Measurements from ENCODE around the gene PTK6.
"Not testable (repeated sequence)": the region's sequence is repeated elsewhere in the genome, so short reads cannot be mapped to it uniquely, and the experiment has no call there.

Gene PTK6

GRCh38 chr20:63483834-63484233, 53.3 kb downstream of the PTK6 start:
- Histone ChIP-seq H3K4me3 (replicated peaks; ENCODE audit: insufficient read depth, low read length) (no peak overlapping the region), H3K27ac (replicated peaks) (no peak overlapping the region), H3K27me3 (ENCODE audit: insufficient read depth, poor library complexity, severe bottlenecking) (peaks cover 31% of the 10 kb centered on the region)
- no peak for TF ChIP-seq CTCF (IDR thresholded peaks at IDR 0.05; ENCODE audit: insufficient read depth, low read length)
- TF ChIP-seq GABPA (IDR thresholded peaks at IDR 0.05; ENCODE audit: low read depth): no peak
- no peak for TF ChIP-seq SPI1 (IDR thresholded peaks at IDR 0.05; ENCODE audit: borderline replicate concordance, low read depth)
- TF ChIP-seq, protein P1, sequence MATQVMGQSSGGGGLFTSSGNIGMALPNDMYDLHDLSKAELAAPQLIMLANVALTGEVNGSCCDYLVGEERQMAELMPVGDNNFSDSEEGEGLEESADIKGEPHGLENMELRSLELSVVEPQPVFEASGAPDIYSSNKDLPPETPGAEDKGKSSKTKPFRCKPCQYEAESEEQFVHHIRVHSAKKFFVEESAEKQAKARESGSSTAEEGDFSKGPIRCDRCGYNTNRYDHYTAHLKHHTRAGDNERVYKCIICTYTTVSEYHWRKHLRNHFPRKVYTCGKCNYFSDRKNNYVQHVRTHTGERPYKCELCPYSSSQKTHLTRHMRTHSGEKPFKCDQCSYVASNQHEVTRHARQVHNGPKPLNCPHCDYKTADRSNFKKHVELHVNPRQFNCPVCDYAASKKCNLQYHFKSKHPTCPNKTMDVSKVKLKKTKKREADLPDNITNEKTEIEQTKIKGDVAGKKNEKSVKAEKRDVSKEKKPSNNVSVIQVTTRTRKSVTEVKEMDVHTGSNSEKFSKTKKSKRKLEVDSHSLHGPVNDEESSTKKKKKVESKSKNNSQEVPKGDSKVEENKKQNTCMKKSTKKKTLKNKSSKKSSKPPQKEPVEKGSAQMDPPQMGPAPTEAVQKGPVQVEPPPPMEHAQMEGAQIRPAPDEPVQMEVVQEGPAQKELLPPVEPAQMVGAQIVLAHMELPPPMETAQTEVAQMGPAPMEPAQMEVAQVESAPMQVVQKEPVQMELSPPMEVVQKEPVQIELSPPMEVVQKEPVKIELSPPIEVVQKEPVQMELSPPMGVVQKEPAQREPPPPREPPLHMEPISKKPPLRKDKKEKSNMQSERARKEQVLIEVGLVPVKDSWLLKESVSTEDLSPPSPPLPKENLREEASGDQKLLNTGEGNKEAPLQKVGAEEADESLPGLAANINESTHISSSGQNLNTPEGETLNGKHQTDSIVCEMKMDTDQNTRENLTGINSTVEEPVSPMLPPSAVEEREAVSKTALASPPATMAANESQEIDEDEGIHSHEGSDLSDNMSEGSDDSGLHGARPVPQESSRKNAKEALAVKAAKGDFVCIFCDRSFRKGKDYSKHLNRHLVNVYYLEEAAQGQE (IDR thresholded peaks at IDR 0.05; ENCODE audit: insufficient replicate concordance, low read depth): no peak
- no peak for TF ChIP-seq POLR2AphosphoS5 (IDR thresholded peaks at IDR 0.05; ENCODE audit: low read depth)
- no peak for DNase-seq (ENCODE audit: low read depth in 1 of 2, low spot score in 1 of 2)

DNA sequence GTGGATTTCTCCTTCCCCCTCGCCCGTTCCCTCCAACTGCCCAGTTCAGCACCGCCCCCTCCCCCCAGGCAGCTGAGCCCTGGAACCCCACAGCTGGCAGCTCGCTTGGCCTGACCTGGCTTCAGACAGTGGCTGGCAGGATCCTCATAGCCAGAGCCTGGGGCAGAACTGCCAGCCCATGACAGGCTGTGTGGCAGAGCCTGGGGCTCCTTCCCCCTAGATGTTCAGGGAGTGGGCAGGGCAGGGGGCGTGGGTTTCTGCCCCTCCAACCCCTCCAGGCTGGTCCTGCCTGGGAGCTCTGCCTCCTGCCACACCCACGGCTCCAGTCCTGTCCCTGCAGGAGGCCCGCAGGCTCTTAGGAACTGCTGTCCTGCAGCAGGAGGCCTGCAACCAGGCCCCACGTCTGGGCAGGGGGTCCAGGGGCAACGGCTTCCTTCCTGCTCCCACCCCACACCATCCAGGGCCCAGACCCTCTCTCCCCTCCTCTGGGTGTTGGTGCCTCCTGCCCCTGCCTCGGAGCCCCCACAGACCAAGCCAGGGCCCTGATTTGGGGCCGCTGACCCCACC, 55.1 kb downstream of the PTK6 start:
- TF ChIP-seq GABPA (IDR thresholded peaks at IDR 0.05; ENCODE audit: low read depth) (no peak), POLR2AphosphoS5 (IDR thresholded peaks at IDR 0.05; ENCODE audit: low read depth) (no peak), CTCF (IDR thresholded peaks at IDR 0.05; ENCODE audit: insufficient read depth, low read length) (no peak), SPI1 (IDR thresholded peaks at IDR 0.05; ENCODE audit: borderline replicate concordance, low read depth) (no peak)
- TF ChIP-seq, protein P1 (IDR thresholded peaks at IDR 0.05; ENCODE audit: insufficient replicate concordance, low read depth): no peak

DNA sequence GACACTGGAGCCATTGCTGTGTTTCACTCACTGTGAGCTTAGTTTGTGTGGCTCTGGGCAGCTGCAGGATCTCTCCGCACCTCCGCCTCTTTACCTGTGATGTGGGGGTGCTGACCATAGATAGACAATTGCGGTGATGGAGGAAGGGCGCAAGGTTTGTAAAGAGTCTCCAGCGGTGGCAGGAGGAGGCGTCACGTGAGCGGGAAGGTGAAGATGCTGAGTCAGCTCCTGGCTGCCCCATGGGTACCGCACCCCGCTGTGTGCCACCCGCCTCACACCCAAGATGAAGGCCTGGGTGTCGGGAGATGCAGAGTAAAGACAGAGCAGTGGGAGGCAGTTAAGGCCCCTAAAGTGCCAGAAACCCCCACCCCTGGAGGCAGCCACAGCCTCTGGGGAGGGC, 55.7 kb downstream of the PTK6 start:
- DNase-seq (ENCODE audit: low read depth in 1 of 2, low spot score in 1 of 2): no peak
- H3K4me3 ChIP-seq (replicated peaks; ENCODE audit: insufficient read depth, low read length): no peak overlapping the region
- TF ChIP-seq GABPA (IDR thresholded peaks at IDR 0.05; ENCODE audit: low read depth): no peak
- TF ChIP-seq, protein P1 (IDR thresholded peaks at IDR 0.05; ENCODE audit: insufficient replicate concordance, low read depth): no peak
- no peak for TF ChIP-seq POLR2AphosphoS5 (IDR thresholded peaks at IDR 0.05; ENCODE audit: low read depth)
- no peak for TF ChIP-seq SPI1 (IDR thresholded peaks at IDR 0.05; ENCODE audit: borderline replicate concordance, low read depth)
- no peak for TF ChIP-seq CTCF (IDR thresholded peaks at IDR 0.05; ENCODE audit: insufficient read depth, low read length)
- peaks cover 30% of the 10 kb centered on the region for H3K27me3 ChIP-seq (ENCODE audit: insufficient read depth, poor library complexity, severe bottlenecking)
- H3K27ac ChIP-seq (replicated peaks): no peak overlapping the region

More for the DNA sequence above, 55.1 kb downstream of the PTK6 start:
- no peak overlapping the region for H3K27ac ChIP-seq (replicated peaks)
- H3K27me3 ChIP-seq (ENCODE audit: insufficient read depth, poor library complexity, severe bottlenecking): peaks cover 26% of the 10 kb centered on the region
- DNase-seq (ENCODE audit: low read depth in 1 of 2, low spot score in 1 of 2): no peak
- H3K4me3 ChIP-seq (replicated peaks; ENCODE audit: insufficient read depth, low read length): no peak overlapping the region

- H3K4me3 ChIP-seq (replicated peaks; ENCODE audit: insufficient read depth, low read length); H3K27ac ChIP-seq (replicated peaks); DNase-seq (ENCODE audit: low read depth in 1 of 2, low spot score in 1 of 2): not testable (repeated sequence)
- peaks cover 40% of the 10 kb centered on the region for H3K27me3 ChIP-seq (ENCODE audit: insufficient read depth, poor library complexity, severe bottlenecking)
Observed at GRCh38 chr20:63479695-63480419, 57.3 kb downstream of the PTK6 start.
